GM19240 (cell line): Measurements from ENCODE around the gene ARF6.
"Not testable (repeated sequence)": the region's sequence is repeated elsewhere in the genome, so short reads cannot be mapped to it uniquely, and the experiment has no call there.

ENCODE experiments used
- DNase-seq: peaks from one replicate; pipeline ENCODE4 v3.0.0; 2011; ENCODE audit warnings: low spot score; ENCODE audit not compliant: insufficient read length

Gene ARF6

DNA sequence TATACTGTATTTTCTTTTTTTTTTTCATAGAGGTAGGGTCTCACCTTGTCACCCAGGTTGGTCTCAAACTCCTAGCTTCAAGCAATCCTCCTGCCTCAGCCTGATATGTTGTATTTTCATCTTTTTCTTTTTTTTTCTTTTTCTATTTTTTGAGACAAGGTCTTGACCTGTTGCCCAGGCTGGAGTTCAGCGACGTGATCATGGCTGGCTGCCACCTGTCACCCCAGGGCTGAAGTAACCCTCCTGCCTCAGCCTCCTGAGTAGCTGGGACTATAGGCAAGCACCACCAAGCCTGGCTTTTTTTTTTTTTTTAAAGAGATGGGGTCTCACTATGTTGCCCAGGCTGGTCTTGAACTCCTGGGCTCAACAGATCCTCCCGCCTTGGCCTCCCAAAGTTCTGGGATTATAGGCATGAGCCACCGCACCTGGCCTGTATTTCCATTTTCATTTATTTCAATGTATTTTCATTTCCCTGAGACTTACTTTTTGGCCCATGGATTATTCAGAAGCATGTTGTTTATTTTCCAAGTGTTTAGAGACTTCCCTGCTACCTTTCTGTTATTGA lies 16.2 kb upstream of the ARF6 start:
- DNase-seq = no peak

- peak; percentile 38 for DNase-seq
Observed at GRCh38 chr14:49879646-49880204, 13.2 kb upstream of the ARF6 start.

GRCh38 chr14:49880267-49881064 lies 12.4 kb upstream of the ARF6 start:
- DNase-seq = no peak

DNA sequence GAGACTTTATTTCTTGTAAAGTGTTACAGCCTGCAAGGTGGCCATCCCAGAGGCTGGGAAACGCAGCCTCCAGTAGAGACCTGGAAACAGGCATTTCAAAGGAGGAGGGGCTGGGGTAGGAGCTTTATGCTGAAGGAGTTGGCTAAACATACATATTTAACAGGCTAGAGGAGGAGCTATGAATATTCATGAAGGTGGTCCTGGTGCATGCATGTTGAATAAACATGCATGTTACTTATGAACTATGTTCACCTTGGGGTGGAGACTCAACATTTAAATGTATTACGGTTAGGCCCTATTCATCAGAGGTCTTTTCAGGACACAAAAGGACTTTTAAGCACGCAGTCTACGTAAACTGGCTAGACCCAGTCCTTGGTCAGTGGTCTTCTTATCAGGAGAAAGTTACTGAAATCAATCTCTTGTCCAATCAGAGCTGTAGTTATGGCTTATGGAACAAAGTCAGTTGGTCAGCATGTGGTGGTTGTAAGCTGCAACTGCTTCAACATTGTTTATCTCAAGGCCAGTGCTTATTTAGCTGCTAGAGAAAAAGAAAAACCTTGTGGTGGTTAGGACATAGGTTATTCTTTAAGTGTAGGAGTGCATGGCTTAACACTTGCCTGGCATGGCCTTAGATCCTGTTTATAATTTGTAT lies 11.4 kb upstream of the ARF6 start:
- DNase-seq = no peak

DNA sequence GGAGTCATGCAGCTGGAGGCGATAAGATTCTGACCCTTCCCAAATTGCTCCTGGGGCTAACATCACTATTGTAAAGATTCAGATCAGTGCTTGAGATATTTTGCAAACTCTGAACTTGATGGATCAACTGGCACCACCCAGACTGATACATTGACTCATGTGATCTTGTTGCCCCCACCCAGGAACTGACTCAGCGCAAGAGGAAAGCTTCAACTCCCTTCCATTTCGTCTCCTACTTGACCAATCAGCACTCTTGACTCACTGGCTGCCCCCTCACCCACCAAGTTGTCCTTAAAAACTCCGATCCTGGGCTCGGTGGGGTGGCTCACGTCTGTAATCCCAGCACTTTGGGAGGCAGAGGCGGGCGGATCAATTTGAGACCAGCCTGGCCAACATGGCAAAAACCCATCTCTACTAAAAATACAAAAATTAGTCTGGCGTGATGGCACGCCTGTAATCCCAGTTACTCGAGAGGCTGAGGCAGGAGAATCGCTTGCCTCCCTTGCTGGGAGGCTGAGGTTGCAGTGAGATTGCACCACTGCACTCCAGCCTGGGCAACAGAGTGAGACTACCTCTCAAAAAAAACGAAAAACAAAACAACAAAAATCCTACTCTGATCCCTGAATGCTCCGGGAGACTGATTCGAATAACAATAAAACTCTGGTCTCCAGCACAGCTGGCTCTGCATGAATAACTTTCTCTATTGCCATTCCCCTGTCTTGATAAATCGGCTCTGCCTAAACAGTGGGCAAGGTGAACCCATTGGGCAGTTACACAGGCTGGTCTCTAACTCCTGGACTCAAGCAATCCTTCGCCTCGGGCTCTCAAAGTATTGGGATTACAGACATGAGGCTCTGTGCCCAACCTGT lies 9.8 kb upstream of the ARF6 start:
- no peak for DNase-seq

DNA sequence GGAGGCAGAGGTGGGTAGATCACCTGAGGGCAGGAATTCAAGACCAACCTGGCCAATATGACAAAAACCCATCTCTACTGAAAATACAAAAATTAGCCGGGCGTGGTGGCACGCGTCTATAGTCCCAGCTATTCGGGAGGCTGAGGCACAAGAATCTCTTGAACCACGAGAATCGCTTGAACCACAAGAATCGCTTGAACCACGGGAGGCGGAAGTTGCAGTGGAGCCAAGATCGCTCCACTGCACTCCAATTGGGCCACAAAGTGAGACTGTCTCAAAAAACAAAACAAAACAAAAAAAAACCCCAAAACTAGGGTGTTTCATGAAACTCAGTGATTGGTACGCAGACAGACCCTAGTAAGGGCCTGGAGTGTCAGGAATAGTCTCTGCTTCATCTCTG lies 6.4 kb upstream of the ARF6 start:
- DNase-seq = no peak

GRCh38 chr14:49888293-49888692 lies 4.6 kb upstream of the ARF6 start:
- no peak for DNase-seq

DNA sequence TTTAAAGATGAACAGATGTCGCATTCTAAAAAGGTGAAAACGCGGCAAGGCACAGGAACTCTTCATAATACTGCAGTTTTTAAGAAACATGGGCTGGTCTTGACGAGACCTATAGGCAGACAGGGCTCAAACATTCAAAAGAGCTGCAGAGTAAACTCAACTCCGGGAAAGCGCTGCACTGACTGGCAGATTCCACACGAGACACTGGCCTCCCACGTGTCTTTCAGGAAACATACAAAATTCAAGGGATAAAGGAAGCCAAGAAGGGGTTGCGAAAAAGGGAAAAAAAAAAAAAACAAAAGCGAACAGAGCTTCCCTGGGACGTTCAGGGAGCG lies 614 bp upstream of the ARF6 start:
- peak; percentile 22 for DNase-seq

DNA sequence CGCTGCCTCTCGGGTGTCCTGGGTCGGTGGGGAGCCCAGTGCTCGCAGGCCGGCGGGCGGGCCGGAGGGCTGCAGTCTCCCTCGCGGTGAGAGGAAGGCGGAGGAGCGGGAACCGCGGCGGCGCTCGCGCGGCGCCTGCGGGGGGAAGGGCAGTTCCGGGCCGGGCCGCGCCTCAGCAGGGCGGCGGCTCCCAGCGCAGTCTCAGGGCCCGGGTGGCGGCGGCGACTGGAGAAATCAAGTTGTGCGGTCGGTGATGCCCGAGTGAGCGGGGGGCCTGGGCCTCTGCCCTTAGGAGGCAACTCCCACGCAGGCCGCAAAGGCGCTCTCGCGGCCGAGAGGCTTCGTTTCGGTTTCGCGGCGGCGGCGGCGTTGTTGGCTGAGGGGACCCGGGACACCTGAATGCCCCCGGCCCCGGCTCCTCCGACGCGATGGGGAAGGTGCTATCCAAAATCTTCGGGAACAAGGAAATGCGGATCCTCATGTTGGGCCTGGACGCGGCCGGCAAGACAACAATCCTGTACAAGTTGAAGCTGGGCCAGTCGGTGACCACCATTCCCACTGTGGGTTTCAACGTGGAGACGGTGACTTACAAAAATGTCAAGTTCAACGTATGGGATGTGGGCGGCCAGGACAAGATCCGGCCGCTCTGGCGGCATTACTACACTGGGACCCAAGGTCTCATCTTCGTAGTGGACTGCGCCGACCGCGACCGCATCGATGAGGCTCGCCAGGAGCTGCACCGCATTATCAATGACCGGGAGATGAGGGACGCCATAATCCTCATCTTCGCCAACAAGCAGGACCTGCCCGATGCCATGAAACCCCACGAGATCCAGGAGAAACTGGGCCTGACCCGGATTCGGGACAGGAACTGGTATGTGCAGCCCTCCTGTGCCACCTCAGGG lies 679 bp downstream of the ARF6 start:
- peak; percentile 42 for DNase-seq

DNA sequence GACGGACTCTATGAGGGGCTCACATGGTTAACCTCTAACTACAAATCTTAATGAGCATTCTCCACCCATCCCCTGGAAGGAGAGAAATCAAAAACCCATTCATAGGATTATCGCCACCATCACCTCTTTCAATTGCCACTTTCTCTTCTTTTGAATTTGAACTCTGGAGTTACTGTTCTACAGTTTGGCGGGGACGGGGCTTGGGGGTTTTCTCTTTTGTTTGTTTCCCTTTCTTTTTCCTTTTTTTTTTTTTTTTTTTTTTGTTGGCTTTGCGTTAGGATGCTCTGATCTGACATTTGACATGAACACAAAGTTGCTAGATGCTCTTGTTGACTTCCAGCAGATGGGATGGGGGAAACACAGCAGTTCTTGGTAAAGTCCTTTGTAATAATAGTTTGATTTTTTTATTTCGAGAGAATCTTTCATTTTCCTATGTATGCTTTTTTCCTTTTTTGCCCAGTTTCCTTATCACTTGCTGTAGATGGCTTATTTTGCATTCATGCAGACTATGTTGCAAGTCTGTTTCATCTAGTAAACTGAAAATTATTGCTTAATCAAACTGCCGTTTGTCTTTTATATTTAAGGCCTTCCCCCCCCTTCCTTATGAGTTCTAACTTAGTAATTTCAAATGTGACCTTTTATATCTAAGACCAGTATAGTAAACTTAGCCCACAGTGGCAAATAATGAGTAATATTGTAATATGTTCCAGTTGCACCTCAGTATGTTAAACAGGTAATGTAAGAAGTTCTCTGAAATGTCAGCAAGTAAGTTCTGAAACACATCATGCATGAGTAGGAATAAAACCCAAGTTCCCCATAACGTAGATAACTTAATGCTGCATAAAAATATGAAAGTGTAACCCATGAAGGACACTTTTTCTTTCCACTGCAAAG lies 1.6 kb downstream of the ARF6 start:
- DNase-seq = not testable (repeated sequence)

- DNase-seq = no peak
Observed at GRCh38 chr14:49895480-49895879, 2.6 kb downstream of the ARF6 start.

GRCh38 chr14:49896272-49896671 lies 3.4 kb downstream of the ARF6 start:
- DNase-seq = not testable (repeated sequence)

DNA sequence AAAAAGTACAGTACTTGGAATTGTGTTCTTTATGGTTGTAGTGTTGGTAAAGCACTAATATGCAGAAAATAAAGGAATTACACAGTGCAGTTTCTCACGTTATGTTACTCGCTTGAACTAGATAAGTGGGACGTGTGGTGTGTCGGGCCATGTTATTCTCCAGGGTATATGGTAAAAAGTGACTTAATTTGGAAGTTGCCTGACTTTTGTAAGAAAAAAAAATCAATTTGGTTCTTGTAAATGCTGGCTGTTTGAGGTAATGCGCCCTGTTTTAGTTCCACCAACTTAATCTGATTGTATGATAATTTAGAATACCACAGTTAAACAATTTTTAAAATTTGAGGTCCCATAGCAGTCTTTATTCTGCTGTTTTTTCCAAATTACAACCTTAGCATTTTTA lies 4.1 kb downstream of the ARF6 start:
- DNase-seq = no peak

DNA sequence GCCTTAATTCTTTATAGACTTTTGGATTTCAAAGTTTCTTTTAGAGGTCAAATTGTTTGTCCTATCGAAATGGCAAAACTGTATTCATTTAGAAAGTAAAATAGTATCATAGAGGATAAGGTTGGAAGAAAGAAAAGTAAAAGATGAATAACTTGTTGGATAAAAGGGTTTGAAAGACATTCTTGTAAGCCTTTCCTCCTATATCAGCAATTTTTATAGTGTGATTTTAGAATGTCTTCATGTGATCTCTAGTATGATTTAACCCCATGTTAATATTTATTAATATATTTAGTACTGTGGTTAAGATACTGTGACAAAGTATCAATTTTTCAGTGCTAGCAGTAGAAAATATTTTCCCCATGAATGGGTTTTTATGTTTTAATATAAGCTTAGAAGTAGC lies 4.5 kb downstream of the ARF6 start:
- no peak for DNase-seq

DNA sequence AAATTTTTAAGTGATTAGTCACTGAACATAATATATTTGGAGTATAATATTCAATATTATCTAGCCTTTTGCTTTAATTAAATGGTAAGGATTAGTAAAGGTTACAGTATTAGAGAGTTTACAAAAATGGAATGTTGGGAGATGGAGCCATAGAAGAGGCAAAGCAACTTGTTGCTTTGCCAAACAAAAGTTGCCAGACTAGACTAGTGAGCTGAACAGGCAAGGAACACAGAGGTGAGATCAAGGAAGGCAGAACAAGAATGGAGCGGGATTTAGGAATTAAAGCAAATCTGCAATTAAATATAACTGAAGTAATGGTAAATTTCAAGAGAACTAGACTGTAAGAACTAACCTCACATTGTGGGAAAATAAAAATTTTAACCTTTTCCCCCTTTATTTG lies 5.1 kb downstream of the ARF6 start:
- no peak for DNase-seq

DNA sequence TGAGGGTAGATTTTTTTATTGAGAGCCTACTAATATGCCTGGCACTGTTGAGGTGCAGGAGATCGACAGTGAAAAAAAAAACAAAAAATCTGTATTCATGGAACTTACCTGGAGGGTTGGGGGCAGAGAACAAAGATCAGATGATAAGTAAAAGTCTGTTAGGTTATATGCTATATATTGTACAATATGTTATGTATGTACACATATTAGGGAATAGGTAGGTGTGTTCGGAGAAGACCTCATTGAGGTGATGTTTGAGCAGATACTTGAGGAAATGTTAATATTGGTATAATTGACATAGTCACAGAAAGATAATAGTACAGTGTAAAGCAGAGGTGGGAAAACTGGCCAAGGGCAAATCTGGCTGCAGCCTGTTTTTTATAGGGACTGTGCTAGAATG lies 5.6 kb downstream of the ARF6 start:
- DNase-seq = no peak

- no peak for DNase-seq
Observed at GRCh38 chr14:49900973-49901372, 8.1 kb downstream of the ARF6 start.

- DNase-seq = not testable (repeated sequence)
Observed at GRCh38 chr14:49902679-49903246, 9.9 kb downstream of the ARF6 start.

DNA sequence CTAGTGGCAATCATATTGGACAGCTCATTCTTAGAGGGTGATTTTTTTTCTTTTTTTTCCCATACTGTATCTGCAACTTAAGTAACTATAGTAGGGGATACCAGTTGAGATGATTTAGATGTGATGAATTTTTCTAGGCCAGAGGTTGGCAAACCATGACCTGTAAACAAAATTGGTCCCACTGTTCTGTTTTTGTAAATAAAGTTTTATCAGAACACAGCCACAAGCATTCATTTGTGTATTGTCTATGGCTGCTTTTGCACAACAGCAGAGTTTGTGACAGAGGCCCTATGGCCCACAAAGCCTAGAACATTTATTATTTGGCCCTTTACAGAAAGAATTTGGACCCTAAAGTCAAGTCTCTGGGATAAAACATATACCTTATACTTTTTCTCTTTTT lies 11.4 kb downstream of the ARF6 start:
- DNase-seq = no peak
